ENCODE measurements around the gene OR5AU1.

DNA sequence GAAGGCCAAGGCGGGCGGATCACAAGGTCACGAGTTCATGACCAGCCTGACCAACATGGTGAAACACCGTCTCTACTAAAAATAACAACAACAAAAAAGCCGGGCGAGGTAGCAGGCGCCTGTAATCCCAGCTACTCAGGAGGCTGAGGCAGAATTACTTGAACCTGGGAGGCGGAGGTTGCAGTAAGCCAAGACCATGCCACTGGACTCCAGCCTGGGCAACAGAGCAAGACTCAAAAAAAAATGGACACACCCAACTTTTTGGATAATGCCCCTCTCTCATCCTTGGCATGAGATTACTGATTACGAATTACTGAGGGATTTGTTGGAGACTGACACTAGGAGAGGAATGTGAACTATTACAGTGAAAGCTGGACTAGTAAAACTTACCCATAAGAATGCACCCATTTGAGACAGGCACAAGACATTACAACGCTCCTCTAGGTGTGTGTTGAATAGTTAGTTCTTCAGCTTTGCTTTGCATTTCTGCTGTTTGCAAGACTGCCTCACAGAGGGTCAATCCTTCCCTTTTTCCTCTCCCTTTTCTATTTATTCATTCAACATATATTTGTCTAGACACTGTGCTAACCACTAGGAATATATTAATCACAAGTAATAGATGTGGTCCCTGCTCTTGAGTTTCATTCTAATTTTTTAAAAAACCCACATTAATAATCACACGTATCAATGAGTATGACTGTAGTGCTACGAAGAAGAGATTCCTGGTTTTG is 46.0 kb upstream of the OR5AU1 start:
- TF ChIP-seq POLR2AphosphoS5 (IDR thresholded peaks at IDR 0.05; ENCODE audit: low read depth, low read length) (no peak), POLR2A (IDR thresholded peaks at IDR 0.05; ENCODE audit: low read depth, low read length) (no peak), PAX5 (IDR thresholded peaks at IDR 0.05; ENCODE audit: insufficient read depth, low read length, severe bottlenecking) (no peak)
